ENCODE data around the gene SALL2.

Gene SALL2

DNA sequence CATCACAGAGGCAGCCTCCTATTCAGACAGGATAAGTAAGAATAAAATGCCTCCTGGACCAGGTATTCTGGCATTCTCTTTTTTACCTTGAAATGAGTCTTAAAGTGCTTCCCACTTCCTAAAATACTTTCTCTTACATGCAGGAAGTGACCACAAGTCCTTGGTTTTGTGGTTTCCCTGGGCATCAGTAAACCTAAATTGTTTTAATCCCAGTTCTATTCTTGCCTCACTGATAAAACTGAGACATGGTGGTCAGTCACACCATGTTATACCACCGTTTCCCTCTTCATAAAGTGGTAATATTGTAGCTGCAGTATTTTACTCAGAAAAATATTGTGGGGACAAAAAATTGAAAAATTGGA is 1.2 kb upstream of the SALL2 start:
- no peak for DNase-seq

DNA sequence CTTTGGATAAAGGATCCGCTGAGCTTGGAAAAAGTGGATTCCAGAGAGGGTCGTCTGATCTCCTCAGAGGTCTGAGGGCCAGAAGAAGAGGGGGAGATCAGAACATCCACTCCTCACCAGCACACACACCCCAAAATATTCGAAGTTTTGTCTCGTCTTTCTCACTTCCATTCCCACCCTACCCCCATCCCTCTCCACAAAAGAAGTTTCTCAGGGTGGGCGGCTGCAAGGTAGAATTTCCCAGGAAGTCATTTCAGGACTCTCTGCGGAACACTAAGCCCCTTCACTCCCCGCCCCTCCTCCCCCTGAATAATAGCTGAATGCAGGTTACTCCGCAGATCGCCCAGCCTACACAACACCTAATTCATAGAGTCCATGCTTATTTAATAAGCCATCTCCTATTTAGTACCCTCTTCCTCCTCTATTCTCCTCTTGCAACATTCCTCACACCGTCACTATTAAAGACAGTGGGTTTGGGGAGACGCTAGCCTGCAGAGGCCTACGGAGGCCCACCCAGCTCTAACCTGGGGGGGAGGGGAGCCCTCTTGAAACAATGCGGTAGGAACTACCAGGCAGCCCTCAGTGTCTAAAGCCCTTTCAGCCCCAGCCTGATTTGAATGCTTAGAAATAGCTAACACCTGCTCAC is 649 bp upstream of the SALL2 start:
- DNase-seq, result peak; percentile 64

DNA sequence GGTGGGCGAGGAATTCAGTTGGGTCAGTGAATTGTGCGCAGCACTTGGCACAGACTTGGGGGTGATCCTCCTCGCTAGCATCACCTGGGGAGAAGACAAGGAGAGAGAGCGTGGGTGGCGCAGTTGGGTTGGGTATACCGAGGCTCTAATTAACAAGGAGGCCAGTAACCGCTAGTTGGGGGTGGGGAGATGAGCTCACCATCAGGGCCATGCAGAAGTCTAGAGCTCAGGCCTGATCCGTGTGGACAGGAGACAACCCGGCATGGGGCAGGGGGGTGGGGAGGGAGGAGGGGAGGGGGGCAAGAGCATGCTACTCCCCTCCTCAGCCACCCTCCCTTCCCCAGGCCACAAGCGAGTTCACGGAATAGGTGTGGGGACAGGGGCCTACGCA is 580 bp downstream of the SALL2 start:
- DNase-seq, result peak; percentile 11

DNA sequence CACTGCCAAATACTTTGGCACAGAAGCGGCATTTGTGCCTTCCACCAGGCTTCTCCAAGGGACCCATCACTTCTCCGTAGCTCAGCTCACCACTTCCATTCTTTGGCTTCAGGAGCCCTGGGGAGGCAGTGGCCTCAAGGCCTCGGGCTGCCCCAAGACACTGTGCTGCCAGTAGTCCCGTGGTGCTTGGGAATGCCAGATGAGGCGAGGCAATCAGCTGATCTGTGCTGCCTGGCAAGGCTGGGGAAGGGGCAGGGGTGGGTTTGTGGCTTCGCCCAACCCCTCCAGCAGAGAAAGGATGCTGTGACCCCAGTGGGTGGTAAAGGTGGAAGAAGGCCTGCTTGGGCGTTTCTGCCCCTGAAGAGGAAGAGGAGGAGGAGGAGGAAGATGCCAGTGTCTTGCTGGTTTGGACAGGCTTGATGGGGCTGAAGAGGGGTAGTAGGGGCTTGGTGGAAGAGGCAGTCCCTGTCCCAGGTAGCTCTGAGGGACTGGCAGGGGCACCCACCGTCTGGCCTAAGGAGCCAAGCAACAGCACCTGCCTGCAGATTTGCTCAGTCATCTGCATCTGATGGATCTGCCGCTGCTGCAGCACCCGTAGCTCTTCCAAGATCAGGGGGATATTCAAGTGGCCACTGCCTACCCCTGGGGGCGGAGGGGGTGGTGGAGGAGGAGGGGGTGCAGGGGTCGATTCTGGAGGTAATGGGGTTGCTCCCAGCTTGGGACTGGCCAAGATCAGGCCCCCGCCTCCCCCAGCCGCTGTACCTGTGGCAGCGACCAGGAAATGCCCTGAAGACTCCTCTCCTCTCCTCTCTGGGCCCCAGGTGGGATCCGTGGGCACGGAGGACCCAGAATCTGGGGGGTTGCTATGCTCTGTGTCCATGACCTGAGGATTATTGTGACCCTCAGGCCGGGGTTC is 1.3 kb downstream of the SALL2 start:
- DNase-seq, result no peak

DNA sequence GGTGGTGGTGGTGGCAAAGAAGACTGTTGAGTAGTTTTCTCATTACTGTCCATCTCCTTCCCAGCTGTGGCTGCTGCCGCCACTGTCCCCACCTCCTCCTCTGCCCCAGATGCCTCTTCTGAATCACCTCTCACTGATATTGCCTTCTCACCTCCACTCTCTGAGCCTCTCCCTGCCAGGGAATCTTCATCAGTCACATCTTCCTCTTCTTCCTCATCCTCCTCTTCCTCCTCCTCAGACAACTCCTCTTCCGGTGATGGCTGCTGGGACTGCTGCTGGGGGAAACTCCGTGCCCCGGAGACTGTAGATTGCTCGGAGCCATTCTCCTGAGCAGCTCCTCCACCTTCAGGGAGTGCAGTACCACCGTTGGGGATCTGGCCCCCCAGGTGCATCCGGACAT is 2.9 kb downstream of the SALL2 start:
- DNase-seq, result no peak

DNA sequence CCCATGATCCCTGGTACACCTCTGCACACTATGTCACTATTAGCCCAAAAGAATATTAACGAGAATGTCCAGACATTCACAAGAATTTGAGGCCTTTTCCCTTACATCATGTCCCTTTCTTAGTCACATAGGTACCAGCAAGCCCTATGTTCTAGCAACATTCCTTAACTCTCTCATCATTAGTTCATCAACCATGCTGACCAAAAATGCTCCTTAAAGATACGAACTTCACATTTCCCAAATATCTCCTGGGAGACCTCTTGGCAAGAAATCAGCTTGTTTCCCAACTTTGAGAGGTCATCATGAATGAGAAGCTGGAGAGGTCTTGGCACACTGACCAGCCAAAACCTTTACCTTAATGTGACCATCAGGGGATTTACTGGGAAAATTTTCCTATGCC is 4.6 kb downstream of the SALL2 start:
- no peak for DNase-seq

DNA sequence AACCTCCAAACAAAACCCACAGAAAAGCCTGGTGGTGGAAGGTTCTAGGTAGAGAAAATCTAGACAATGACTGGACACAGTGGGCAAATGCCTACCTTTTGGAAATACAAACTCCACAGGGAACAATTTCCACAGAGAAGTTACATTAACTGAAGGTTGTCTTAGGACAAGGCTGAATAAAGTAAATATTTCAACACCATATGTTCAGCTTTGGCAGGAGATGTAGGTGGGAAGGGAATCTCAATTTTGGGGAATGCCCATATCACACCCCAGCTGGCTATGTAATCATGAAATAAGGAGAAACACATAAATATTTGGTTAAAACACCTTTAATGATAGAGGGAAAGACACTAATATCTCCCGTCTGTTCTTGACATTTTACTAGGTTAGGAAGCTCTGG is 5.4 kb downstream of the SALL2 start:
- no peak for DNase-seq

DNA sequence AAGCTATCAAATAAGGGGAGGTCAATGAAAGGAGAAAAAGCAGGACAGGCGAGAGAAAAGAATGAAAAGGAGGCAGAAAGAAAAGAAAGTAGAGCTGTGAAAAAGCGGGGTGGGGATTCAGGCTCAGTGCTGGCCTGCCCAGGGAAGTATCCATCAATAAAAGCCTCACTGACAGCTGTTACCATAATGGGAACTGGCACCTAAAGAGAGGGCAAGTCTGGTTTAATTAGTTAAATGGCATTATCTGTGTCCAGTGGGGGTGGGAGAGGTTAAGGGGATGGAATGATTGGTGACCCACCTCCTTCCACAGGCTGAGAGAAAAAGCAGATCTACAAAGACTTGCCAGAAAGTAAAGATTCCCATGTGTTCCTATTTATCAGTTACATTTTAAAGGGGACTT is 7.4 kb downstream of the SALL2 start:
- no peak for DNase-seq

DNA sequence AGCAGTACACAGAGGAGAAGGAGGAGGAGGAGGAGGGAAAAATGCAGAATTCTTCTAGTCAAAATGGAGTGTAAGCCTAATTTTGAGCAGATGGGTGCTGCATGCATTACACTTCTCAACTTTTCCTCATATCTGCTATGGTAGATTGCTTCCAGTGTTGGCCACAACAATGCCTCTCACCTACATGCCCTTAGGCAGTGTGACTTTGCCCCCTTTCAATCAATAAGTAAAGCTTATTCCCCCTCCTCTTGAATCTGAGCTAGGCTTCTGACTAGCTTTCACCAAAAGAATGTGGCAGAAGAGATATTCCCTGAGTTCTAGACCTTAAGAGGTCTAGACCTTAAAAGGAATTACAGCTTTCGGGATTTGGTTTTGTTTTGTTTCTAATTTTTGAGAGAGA is 11.8 kb downstream of the SALL2 start:
- no peak for DNase-seq

DNA sequence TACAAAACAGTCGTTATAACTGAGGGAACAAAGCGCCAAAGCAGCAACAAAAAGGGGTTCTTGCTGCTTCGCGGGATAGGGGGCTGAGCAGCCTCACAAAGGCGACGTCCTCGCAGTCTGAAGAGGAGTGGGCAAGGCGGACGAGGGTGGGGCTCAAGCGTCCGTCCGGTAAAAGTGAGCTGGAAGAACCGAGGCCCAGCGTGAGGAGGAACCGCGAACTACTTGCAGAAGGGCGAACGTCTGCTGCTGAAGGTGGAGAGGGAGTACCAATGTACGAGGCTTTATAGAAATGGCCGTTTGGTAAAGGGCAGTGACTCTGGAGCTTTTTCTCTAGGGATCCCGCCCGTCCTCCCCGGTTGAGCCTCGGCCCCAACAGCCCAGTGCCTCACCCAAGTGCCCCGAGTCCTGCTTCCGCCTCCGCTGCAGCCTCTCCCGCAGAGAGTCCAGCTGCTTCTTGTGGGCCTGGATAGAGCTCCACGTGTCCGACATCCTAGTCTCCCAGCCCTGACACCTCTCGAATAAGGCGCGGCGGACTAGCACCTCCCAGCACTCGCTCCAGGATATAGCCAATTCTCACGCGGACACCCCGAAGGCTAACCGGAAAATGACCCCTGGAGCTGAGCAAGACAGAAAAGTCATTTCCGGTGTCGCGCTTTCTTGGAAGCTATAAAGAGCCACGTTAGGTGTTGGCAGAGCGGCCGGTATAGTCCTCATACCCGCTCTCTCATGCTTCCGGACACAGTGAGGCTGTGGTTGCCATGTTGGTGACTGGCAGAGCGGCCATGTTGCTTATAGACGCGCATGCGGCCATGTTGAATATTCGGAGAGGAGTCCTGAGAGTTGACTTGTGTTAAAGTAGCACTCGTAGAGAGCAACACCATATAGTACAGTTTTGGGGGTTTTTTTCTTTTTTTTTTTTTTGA is 15.2 kb downstream of the SALL2 start, which contains the start of gene METTL3:
Gene METTL3 (minus strand): TSS at position 606 of the 923 bp plus-strand sequence. CDS start 117 bp downstream, at position 489.
- DNase-seq, result peak; percentile 98

DNA sequence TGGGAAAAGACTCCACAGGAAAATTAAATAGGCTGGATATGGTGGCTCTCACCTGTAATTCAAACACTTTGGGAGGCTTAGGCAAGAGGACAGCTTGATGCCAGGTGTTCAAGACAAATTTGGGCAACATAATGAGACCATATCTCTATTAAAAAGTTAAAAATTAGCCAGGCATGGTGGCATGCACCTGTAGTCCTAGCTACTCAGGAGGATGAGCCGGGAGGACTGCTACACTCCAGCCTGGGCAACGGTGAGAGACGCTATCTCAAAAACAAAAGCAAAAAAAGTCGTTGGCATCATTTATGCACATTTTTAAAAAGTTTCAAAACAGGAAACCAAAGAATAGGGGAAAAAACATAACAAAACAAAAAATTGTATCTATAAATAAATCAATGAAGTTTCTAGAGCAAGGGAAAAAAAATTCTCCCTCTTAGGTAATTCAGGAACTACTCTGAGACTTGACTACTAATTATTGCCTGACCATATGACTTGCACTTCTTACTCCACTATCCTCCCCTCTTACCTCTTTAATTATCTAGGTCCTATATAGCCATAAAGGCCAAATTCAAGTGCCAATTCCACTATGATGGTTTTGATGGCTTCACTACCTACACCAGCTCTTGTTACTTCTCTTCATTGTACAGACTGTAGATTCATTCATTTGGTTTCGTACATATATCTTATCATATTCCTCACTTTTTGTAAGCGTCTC is 16.6 kb downstream of the SALL2 start:
- DNase-seq, result no peak

DNA sequence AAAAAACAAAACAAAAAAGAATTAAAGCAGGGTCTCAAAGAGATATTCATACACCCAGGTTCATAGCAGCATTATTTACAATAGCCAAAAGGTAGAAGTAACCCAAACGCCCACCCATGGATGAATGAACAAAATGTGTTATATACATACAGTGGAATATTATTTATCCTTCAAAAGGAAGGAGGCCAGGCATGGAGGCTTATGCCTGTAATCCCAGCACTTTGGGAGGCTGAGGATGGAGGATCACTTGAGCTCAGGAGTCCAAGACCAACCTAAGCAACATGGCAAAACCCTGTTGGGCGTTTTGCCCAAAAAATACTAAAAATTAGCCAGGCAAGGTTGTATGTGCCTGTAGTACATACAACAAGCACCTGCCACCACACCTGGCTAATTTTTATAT is 19.6 kb downstream of the SALL2 start:
- DNase-seq, result no peak

DNA sequence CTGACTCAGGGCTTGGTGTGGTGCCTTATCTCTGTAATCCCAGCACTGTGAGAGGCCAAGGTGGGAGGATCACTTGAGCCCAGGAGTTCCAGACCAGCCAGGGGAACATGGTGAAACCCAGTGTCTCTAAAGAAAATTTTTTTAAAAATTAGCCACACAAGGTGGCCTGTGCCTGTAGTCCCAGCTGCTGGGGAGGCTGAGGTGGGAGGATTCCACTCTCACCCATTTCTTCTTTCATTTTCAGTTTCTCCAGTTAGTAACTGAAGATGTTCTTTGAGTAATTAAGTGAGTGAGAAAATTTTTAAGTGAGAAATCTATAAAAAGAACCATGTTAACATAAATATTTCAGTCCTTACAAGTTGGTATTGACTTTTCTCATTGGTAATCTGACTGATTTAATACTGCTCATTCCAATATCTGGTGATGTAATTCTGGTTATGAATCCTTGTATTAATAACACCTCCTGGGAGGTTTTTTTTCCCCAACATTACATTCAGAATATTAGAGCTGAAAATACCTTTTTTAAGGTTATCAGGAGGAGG is 21.1 kb downstream of the SALL2 start:
- DNase-seq, result no peak

DNA sequence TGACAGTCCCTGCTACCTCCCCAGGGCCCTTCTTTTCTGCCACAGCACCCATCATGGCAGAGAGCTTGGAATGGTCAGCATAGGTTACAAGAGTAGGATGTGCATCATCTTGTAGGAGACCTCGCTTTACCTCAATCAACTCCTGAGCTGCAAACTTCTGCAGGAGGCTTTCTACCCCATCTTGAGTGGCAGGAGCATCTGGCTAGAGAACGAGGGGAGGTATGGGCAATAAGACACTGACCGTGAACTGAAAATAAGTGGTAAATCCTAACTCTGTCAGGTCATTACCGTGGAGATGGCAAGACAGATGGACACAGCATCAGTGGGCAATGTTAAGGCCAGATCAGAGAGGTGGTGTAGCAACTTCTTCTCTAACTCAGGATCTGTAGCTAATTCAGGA is 22.8 kb downstream of the SALL2 start:
- DNase-seq, result no peak

DNA sequence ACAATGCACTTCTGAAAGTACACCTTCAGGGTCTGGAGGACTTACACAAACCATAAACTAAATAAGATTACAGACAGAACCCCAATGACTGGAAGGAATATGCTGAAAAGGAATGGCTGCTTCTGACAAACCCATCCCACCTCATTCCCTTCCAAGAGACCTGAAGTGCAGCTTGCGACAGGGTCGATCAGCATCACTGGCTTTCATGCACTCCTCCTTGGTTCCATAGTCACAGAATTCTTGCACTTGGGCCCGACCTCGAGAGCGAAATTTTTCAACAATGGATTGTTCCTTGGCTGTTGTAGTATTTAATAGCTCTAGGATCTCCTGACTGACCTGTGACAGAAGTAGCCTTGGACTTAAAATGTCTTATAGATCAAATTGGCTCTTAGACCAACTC is 24.6 kb downstream of the SALL2 start:
- DNase-seq, result no peak

DNA sequence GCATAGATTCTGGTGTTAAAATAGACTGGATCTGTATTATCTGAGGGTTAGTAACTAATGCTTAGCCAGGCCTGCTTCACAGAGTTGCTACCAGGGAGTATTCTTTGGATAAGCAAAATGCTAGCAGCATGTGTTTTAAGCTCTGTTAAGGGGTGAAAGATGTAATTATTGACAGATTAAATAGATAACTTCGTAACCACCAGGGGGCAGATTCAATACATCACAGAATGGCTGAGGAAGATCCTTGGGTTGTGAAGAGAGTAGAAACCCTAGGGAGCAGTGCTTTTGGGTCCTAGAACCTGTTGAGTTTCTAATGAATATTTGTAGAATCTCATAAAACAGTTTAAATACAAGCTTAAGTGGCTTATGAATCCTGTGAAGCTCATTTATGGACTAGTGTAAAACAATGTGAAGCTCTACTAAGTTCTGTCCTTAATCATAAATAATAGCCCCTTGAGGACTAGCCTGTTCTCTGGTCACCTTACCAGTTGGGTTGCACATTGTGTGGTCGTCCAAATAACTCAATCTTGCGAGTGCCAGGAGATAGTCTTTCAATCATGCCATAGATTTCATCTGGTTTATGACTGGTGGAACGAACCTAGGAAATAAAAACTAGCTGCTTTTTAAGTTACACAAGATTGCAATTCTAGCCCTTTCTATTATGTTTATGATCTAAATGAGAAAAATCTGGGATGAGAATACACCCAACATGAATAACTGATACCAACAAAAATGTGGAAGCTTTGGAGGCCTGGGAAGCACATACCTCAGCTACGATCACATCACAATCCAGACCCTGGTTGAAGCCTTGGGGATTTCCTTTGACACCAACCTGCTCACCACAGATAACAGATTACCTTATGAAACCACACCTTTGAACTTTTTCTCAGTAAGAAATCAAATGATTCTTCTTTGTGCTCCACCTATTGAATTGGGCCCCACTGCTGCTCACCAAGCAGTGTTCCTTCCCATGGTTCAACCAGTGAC is 27.3 kb downstream of the SALL2 start:
- peak; percentile 64 for DNase-seq

DNA sequence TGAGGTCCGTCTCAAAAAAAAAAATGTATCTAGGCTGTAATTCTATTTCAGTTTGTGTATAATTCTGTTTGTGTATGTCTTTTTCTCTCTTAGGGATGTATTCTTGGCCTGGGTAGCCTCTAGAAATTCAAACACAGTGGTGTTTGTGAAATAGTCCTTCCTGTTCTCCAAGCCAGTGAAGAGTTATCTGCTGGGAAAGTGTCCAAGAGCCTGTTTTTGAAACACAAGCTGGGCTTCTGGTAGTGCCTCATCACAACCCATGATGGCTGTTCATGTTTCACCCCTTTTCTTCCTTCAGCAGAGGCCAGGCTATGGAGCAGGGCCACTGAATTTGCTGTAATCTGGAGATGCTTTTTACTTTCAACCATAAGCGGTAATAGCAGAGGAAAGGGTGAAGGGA is 29.7 kb downstream of the SALL2 start:
- no peak for DNase-seq

DNA sequence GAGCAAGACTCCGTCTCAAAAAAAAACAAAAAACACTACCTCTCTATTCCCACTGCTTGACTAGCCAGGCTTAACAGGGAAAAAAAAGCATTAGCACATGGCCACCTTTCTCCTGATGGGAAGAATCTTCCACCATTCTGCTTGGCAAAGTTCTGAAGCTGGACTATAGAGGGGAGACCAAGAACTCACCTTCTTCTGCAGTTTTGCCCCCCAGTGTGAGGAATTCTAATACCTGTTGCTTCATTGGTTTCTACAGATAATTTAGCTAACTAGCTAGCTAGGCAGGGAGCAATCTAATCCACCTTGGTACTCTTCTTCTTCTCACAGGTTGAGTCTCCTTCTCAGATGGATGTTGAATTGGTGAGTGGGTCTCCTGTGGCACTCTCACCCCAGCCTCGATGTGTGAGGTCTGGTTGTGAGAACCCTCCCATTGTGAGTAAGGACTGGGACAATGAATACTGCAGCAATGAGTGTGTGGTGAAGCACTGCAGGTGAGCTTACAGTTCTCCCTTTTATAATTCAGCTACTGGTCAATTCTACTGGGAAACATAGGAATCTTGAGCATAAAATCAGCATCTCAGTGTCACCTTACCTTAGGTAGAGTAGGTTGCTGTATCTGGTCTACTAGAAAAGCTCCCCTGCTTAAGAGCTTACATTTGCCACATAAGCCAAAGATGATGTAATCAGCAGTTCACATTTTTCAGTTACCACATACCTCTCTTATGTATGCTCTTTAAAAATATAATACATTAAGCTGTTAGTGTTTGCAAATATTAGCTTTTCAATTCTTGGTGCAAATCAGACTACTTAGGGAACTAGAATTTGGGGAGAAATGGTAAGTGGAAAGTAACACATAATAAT is 31.0 kb downstream of the SALL2 start:
- DNase-seq, result no peak

DNA sequence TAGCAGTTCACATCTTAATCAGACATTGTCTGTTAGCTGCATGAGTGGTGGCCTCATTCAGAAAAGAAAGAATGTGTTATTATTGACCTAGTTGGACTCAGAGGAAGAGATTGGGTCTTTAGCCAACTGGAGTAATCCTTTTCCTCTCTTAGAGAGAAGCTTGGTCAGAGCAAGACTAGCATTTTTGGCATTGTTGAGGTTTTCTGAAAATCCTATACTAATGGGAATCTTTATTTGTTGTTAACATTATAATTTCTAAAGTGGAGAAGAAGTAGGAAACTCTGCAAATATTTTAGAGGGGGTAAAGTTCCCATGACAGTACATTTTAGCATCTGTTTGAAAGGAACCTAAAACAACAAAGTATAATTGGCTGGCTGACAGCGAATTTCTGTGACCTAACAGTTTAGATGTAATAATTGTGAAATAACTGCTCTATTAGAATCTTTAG is 39.5 kb downstream of the SALL2 start:
- no peak for DNase-seq

Data from NCI-H1105 treated with DMSO at 0.1 percent for 48 hours (cell line).